ENCODE data around the gene CNOT3. TPM values are rescaled to one million over a fixed set of nuclear protein-coding genes. Genes with fewer than 3 reads are reported as not detected.

Gene CNOT3
- polyA plus RNA-seq, 1 of the 3 experiments (the other 2 are of a cell fraction) = 14.2 TPM

GRCh38 chr19:54149021-54149812 lies 11.7 kb downstream of the CNOT3 start (continued):
- no peak for TF ChIP-seq CTCF (IDR thresholded peaks at IDR 0.05)
- TF ChIP-seq NFIC (IDR thresholded peaks at IDR 0.05; ENCODE audit: borderline replicate concordance) = no peak
- TF ChIP-seq TAF1 (IDR thresholded peaks at IDR 0.05; ENCODE audit: borderline replicate concordance, low read depth, low read length) = no peak
- no peak for TF ChIP-seq RAD21 (IDR thresholded peaks at IDR 0.05; ENCODE audit: low read length)
- TF ChIP-seq FOXJ3 (CRISPR knock-in tag; IDR thresholded peaks at IDR 0.05) = no peak
- TF ChIP-seq ELF1 (IDR thresholded peaks at IDR 0.05) = no peak

- no peaks in the 10 kb centered on the region for H3K9me3 ChIP-seq
- H3K36me3 ChIP-seq (replicated peaks in 1 of 2; ENCODE audit: control insufficient read depth in 1 of 2, insufficient read depth in 2 of 2, low read length in 1 of 2) = peaks cover 26 to 90% of the 10 kb centered on the region in 2 experiments
- CTCF ChIA-PET = interaction anchor here (1.7 kb wide), 1 partner anchor 8 kb away, joined by 6 read pairs; the partner anchor contains the start of gene LENG1
- no peak overlapping the region for H3K4me2 ChIP-seq
- H3K79me2 ChIP-seq (ENCODE audit: insufficient read depth) = no peaks in the 10 kb centered on the region
- no peak overlapping the region for H3K4me3 ChIP-seq (ENCODE audit: low read depth in 2 of 2, low read length in 1 of 2)
- 89% methylated on average over 22 of the region's 23 CpGs for WGBS (ENCODE audit: low lambda C conversion rate)
- no peak for DNase-seq
- no peaks in the 10 kb centered on the region for H4K20me1 ChIP-seq (ENCODE audit: insufficient read depth)
- H3K27me3 ChIP-seq (ENCODE audit: insufficient read depth) = no peaks in the 10 kb centered on the region
- no peak overlapping the region for H2AFZ ChIP-seq (ENCODE audit: low read depth)
- no peaks in the 10 kb centered on the region for H3K9me2 ChIP-seq
- H3F3A ChIP-seq (replicated peaks; ENCODE audit: insufficient read depth) = peaks cover 19% of the 10 kb centered on the region
- no peak overlapping the region for H3K27ac ChIP-seq (ENCODE audit: low read depth in 2 of 2, low read length in 1 of 2)
- no peak overlapping the region for H3K9ac ChIP-seq
- H3K4me1 ChIP-seq (ENCODE audit: control insufficient read depth in 1 of 2, insufficient read depth in 2 of 2, low read depth in 1 of 2, low read length in 1 of 2) = no peaks in the 10 kb centered on the region
- POLR2A ChIA-PET = interaction anchor here (1.6 kb wide), 1 partner anchor 8 kb away, joined by 6 read pairs; the partner anchor contains the start of gene LENG1
- TF ChIP-seq USF1 (IDR thresholded peaks at IDR 0.05; ENCODE audit: borderline replicate concordance, low read depth) (no peak), RXRA (IDR thresholded peaks at IDR 0.05; ENCODE audit: borderline replicate concordance, low read depth) (no peak), NFIC (IDR thresholded peaks at IDR 0.05; ENCODE audit: borderline replicate concordance) (no peak), TCF12 (IDR thresholded peaks at IDR 0.05) (no peak), TEAD4 (IDR thresholded peaks at IDR 0.05; ENCODE audit: borderline replicate concordance, insufficient read depth) (no peak), REST (IDR thresholded peaks at IDR 0.05; ENCODE audit: low read depth, low read length) (no peak), GATA2 (CRISPR knock-in tag; IDR thresholded peaks at IDR 0.05) (no peak), RAD21 (IDR thresholded peaks at IDR 0.05; ENCODE audit: low read length) (no peak), FOXJ3 (CRISPR knock-in tag; IDR thresholded peaks at IDR 0.05) (no peak), RFX5 (IDR thresholded peaks at IDR 0.05; ENCODE audit: low read length) (no peak), RCOR1 (IDR thresholded peaks at IDR 0.05; ENCODE audit: low read length) (no peak), TAF1 (IDR thresholded peaks at IDR 0.05; ENCODE audit: borderline replicate concordance, low read depth, low read length) (no peak), CTCF (IDR thresholded peaks at IDR 0.05) (no peak), SIN3A (IDR thresholded peaks at IDR 0.05; ENCODE audit: borderline replicate concordance, low read depth, low read length) (no peak), ZBTB33 (IDR thresholded peaks at IDR 0.05; ENCODE audit: borderline replicate concordance, low read depth) (no peak), POLR2AphosphoS5 (IDR thresholded peaks at IDR 0.05; ENCODE audit: low read depth, low read length) (no peak), MXI1 (IDR thresholded peaks at IDR 0.05; ENCODE audit: low read depth, low read length) (no peak)
Measured at GRCh38 chr19:54151362-54152035, 13.9 kb downstream of the CNOT3 start.
